Activated CD4-positive, alpha-beta T cell treated with anti-CD3 and anti-CD28 coated beads, Interleukin-2, amount 10 ng/mL, durations not matched to agents 7 days and 5 days (primary cell): Measurements from ENCODE around the gene CIDEA. TPM values are rescaled to one million over a fixed set of nuclear protein-coding genes. Genes with fewer than 3 reads are reported as not detected.

Source experiments
- CTCF ChIA-PET: fragments of 350-600 bp; sonication (Branson Sonifier 250); formaldehyde crosslinking; loops from one replicate; lab custom pipeline; 2021; ENCODE audit warnings: antibody characterized with exemption; lab: Charles Lee
- POLR2A ChIA-PET: fragments of 350-600 bp; sonication (Branson Sonifier 250); formaldehyde crosslinking; loops from one replicate; lab custom pipeline; 2021; ENCODE audit warnings: antibody characterized with exemption; lab: Charles Lee
- DNase-seq: peaks from one replicate; pipeline ENCODE4 v3.0.0-alpha.2; 2020
- H3K27ac Mint-ChIP-seq: one replicate; pipeline ENCODE4 v1.8.0; 2021; ENCODE audit warnings: mild to moderate bottlenecking, moderate library complexity, mixed read lengths
- H3K27me3 Mint-ChIP-seq: one replicate; pipeline ENCODE4 v1.8.0; 2021; ENCODE audit warnings: mixed read lengths
- H3K36me3 Mint-ChIP-seq: one replicate; pipeline ENCODE4 v1.8.0; 2021; ENCODE audit warnings: low read depth, mixed read lengths
- H3K4me1 Mint-ChIP-seq: one replicate; pipeline ENCODE4 v1.8.0; 2021; ENCODE audit warnings: mixed read lengths
- H3K4me3 Mint-ChIP-seq: one replicate; pipeline ENCODE4 v1.8.0; 2021; ENCODE audit warnings: mild to moderate bottlenecking, moderate library complexity, mixed read lengths
- H3K9me3 Mint-ChIP-seq: one replicate; pipeline ENCODE4 v1.8.0; 2021; ENCODE audit warnings: mixed read lengths
- total RNA-seq, 2 experiments: library from RNA; stranded (reverse); gene quantifications; one replicate each; pipeline ENCODE4 v1.2.3, GENCODE V29; 2021

The CIDEA gene
- total RNA-seq, 2 experiments from 2014 or later = not detected

DNA sequence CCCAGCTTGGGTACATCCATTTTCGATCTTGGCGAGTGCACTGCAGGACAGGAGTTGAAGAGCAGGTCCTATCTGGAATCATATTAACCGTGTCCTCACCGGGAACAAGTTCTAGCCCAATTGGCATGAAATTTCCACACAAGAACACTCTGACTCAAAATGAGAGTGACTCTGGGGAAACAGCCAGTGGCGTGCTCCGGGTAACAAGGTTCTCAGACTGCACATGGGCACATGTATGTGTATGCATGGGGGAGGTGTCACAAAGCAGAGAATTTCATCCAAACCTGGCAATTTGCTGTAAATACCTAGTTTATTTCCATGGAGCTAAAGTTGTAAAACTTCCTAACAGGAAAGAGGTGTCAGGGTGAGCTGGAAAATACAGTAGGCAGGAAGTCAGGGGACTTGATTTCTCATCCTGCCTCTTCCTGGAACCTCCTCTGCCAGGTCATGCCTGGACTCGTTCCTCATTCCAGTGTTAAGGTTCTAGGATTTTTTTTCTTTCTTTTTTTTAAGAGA lies 55.6 kb downstream of the CIDEA start:
- H3K27ac Mint-ChIP-seq = no peak overlapping the region
- DNase-seq = no peak
- H3K27me3 Mint-ChIP-seq = peaks cover 52% of the 10 kb centered on the region
- H3K4me1 Mint-ChIP-seq = peaks cover 14% of the 10 kb centered on the region
- peaks cover 12% of the 10 kb centered on the region for H3K9me3 Mint-ChIP-seq
- peaks cover 7% of the 10 kb centered on the region for H3K36me3 Mint-ChIP-seq
- CTCF ChIA-PET = no interaction called here
- no peak overlapping the region for H3K4me3 Mint-ChIP-seq
- POLR2A ChIA-PET = no interaction called here

GRCh38 chr18:12310762-12311161 lies 56.6 kb downstream of the CIDEA start:
- Mint-ChIP-seq H3K27ac (no peak overlapping the region), H3K9me3 (peaks cover 12% of the 10 kb centered on the region), H3K4me3 (no peak overlapping the region), H3K4me1 (peaks cover 14% of the 10 kb centered on the region), H3K27me3 (peaks cover 47% of the 10 kb centered on the region), H3K36me3 (peaks cover 7% of the 10 kb centered on the region)
- ChIA-PET POLR2A (no interaction called here), CTCF (no interaction called here)
- no peak for DNase-seq

DNA sequence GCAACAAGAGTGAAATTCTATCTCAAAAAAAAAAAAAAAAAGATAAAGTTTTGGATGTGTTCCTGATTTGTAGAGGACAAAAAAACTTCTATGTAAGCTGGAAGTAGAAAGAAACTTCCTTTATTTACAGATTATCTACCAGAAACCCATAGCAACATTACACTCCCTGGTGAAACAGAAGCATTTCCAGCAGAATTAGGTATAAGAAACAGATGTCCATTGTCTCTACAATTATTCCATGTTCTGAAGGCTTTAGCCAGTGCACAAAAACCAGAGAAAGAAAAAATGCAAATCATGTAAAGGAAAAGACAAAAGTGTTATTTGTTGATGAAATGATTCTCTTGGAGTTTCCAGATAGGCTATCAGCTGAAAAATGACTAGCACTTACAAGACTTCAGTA lies 58.8 kb downstream of the CIDEA start:
- Mint-ChIP-seq H3K27ac (no peak overlapping the region), H3K4me1 (peaks cover 5% of the 10 kb centered on the region), H3K27me3 (peaks cover 29% of the 10 kb centered on the region), H3K9me3 (peaks cover 12% of the 10 kb centered on the region), H3K36me3 (peaks cover 7% of the 10 kb centered on the region), H3K4me3 (no peak overlapping the region)
- ChIA-PET CTCF (interaction anchor here (2.7 kb wide), 1 partner anchor 14 kb away, joined by 11 read pairs; no protein-coding TSS in a partner anchor), POLR2A (no interaction called here)
- no peak for DNase-seq

DNA sequence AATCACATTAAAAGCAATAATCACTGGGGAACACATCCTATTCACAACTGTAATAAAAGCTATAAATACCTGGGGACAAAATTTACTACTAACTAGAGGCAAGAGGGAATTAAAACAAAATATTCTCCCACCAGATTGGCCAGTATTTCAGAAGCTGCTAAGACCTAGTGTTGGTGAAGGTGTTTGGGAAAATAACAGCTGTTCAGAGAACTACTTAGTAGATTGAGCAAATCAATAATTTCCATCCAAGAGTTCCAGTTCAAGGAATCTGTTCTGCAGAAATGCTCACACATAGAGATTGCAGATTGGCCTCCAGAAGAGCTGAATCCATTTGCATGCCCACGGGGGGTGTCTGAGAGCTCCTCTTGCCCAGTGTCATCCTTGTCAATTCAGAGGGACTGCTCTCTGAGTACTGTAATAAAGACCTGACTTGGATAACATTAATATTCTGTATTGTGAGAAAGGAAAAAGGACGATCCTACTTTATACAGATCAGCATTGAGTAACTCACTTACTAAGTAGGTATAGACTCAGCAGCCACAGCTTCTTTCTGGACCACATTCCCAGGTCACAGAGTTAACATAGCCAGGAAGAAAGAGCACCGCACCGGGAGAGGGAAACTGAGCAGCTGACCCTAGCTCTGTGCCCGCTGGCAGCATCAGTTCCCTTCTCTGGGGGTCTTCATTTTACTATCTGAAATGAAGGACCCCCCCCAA lies 59.5 kb downstream of the CIDEA start:
- ChIA-PET POLR2A (no interaction called here), CTCF (interaction anchor here (2.7 kb wide), 1 partner anchor 14 kb away, joined by 11 read pairs; no protein-coding TSS in a partner anchor)
- peaks cover 7% of the 10 kb centered on the region for H3K36me3 Mint-ChIP-seq
- peaks cover 5% of the 10 kb centered on the region for H3K4me1 Mint-ChIP-seq
- no peak for DNase-seq
- H3K4me3 Mint-ChIP-seq = no peak overlapping the region
- peaks cover 12% of the 10 kb centered on the region for H3K9me3 Mint-ChIP-seq
- no peak overlapping the region for H3K27ac Mint-ChIP-seq
- peaks cover 26% of the 10 kb centered on the region for H3K27me3 Mint-ChIP-seq

DNA sequence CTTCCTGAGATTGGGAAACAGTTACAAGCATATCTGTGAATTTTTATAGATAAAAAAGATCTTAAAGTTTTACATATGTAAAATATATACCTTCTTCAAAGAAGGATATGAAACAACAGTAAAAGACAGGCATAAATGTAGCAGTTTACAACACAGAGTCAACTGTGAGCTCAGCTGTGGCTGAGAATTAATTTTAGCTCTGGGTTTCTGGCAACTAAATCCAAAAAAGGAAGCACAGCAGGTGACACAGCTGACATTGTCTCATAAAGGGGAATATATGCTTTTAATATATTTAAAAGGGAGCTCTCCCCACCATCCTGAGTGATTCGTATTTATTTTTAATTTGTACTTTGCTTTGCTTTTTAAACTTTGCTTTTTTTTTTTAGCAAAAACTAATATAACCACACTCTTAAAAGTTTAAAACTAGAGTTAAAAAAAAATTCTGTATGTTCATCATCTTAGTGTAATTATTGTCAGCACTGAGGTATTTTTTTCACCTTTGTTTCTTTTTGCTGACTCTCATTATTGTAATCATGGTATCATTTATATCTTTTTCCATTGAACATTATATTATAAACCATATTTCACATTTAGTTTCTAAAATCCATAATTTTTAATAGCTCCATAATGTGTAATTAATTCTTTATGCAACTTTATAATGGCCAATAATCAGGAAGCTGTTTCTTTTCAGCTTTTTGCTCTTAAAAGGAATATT lies 60.6 kb downstream of the CIDEA start:
- no peak for DNase-seq
- POLR2A ChIA-PET = no interaction called here
- H3K27me3 Mint-ChIP-seq = peaks cover 16% of the 10 kb centered on the region
- H3K4me3 Mint-ChIP-seq = no peak overlapping the region
- CTCF ChIA-PET = interaction anchor here (0.6 to 2.7 kb wide), 3 partner anchors 10 to 34 kb away, joined by 3 to 11 read pairs (median 5); no protein-coding TSS in a partner anchor
- H3K27ac Mint-ChIP-seq = no peak overlapping the region
- H3K4me1 Mint-ChIP-seq = no peaks in the 10 kb centered on the region
- peaks cover 4% of the 10 kb centered on the region for H3K36me3 Mint-ChIP-seq
- H3K9me3 Mint-ChIP-seq = peaks cover 7% of the 10 kb centered on the region

DNA sequence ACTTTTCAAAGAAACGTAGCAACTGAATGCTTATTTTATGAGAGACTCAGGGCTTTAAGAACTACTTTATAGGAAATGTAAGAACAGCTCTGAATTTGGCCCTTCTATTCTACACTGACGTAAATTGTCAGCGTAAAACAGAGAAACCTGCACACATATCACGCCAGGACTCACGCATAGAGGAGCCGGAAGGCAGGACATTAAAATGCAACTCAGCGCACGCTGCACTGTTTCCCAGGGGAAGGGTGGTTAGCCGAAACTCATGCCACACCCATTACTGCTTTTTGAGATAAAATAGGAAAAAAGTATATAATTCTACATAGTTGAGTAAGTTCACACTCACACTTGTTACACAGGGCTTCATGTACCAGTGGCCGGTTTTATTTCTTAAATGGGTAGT lies 61.3 kb downstream of the CIDEA start:
- Mint-ChIP-seq H3K4me1 (no peaks in the 10 kb centered on the region), H3K9me3 (peaks cover 7% of the 10 kb centered on the region), H3K27ac (no peak overlapping the region), H3K36me3 (peaks cover 4% of the 10 kb centered on the region), H3K27me3 (peaks cover 14% of the 10 kb centered on the region), H3K4me3 (no peak overlapping the region)
- POLR2A ChIA-PET = no interaction called here
- no peak for DNase-seq
- CTCF ChIA-PET = interaction anchor here (0.6 to 2.7 kb wide), 3 partner anchors 10 to 34 kb away, joined by 3 to 11 read pairs (median 5); no protein-coding TSS in a partner anchor

DNA sequence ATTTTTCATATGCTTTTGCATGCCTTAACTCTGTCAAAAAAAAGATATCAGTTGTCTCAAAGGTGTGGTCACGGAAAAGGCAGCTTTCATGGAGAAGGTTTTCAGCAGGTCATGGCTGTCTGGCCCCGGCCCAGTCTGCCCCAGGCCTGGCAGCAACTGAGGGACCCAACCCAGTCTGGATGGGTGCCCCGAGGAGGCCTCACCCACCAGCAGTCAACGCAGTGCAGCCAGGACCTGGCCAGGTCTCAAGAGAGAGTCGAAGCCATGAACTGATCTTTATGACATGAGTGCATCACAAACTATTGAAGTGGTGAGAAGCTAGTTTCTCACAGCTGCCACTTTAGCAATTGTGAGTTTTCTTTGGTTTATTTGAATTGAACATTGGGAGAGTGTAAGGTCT lies 61.8 kb downstream of the CIDEA start:
- ChIA-PET CTCF (interaction anchor here (1.4 to 2.7 kb wide), 2 partner anchors 9 to 12 kb away, joined by 5 to 11 read pairs; no protein-coding TSS in a partner anchor), POLR2A (interaction anchor here (0.6 kb wide), 1 partner anchor 325 kb away, joined by 3 read pairs; no protein-coding TSS in a partner anchor)
- peaks cover 10% of the 10 kb centered on the region for H3K27me3 Mint-ChIP-seq
- no peak for DNase-seq
- H3K36me3 Mint-ChIP-seq = peaks cover 4% of the 10 kb centered on the region
- H3K4me3 Mint-ChIP-seq = no peak overlapping the region
- H3K9me3 Mint-ChIP-seq = peaks cover 4% of the 10 kb centered on the region
- no peak overlapping the region for H3K27ac Mint-ChIP-seq
- no peaks in the 10 kb centered on the region for H3K4me1 Mint-ChIP-seq

GRCh38 chr18:12317664-12318333 lies 63.6 kb downstream of the CIDEA start:
- H3K36me3 Mint-ChIP-seq = peaks cover 2% of the 10 kb centered on the region
- POLR2A ChIA-PET = no interaction called here
- DNase-seq = no peak
- H3K27ac Mint-ChIP-seq = no peak overlapping the region
- H3K27me3 Mint-ChIP-seq = peaks cover 4% of the 10 kb centered on the region
- no peak overlapping the region for H3K4me3 Mint-ChIP-seq
- CTCF ChIA-PET = interaction anchor here (0.7 to 1.1 kb wide), 3 partner anchors 9 to 145 kb away, joined by 3 to 4 read pairs (median 3); no protein-coding TSS in a partner anchor
- no peaks in the 10 kb centered on the region for H3K4me1 Mint-ChIP-seq
- H3K9me3 Mint-ChIP-seq = peaks cover 2% of the 10 kb centered on the region

- Mint-ChIP-seq H3K4me3 (no peak overlapping the region), H3K36me3 (peaks cover 2% of the 10 kb centered on the region), H3K27ac (no peak overlapping the region), H3K9me3 (no peaks in the 10 kb centered on the region), H3K27me3 (peaks cover 2% of the 10 kb centered on the region), H3K4me1 (no peaks in the 10 kb centered on the region)
- POLR2A ChIA-PET = no interaction called here
- no peak for DNase-seq
- CTCF ChIA-PET = no interaction called here
Measured at GRCh38 chr18:12318334-12318697, 64.2 kb downstream of the CIDEA start.

- no peaks in the 10 kb centered on the region for H3K9me3 Mint-ChIP-seq
- H3K36me3 Mint-ChIP-seq = peaks cover 2% of the 10 kb centered on the region
- peaks cover 2% of the 10 kb centered on the region for H3K27me3 Mint-ChIP-seq
- no peaks in the 10 kb centered on the region for H3K4me1 Mint-ChIP-seq
- CTCF ChIA-PET = interaction anchor here (1.0 kb wide), 1 partner anchor 89 kb away, joined by 3 read pairs; the partner anchor contains the start of gene PRELID3A
- no peak overlapping the region for H3K27ac Mint-ChIP-seq
- DNase-seq = no peak
- no peak overlapping the region for H3K4me3 Mint-ChIP-seq
- POLR2A ChIA-PET = no interaction called here
Measured at GRCh38 chr18:12318857-12319256, 64.7 kb downstream of the CIDEA start.

GRCh38 chr18:12321333-12321732 lies 67.2 kb downstream of the CIDEA start:
- POLR2A ChIA-PET = no interaction called here
- H3K4me3 Mint-ChIP-seq = no peak overlapping the region
- CTCF ChIA-PET = no interaction called here
- no peaks in the 10 kb centered on the region for H3K9me3 Mint-ChIP-seq
- DNase-seq = no peak
- H3K27me3 Mint-ChIP-seq = no peaks in the 10 kb centered on the region
- peaks cover 11% of the 10 kb centered on the region for H3K36me3 Mint-ChIP-seq
- no peak overlapping the region for H3K27ac Mint-ChIP-seq
- no peaks in the 10 kb centered on the region for H3K4me1 Mint-ChIP-seq

- ChIA-PET POLR2A (no interaction called here), CTCF (interaction anchor here (0.7 to 1.3 kb wide), 2 partner anchors 9 to 10 kb away, joined by 3 to 5 read pairs; no protein-coding TSS in a partner anchor)
- Mint-ChIP-seq H3K9me3 (no peaks in the 10 kb centered on the region), H3K36me3 (peaks cover 27% of the 10 kb centered on the region), H3K4me1 (peaks cover 12% of the 10 kb centered on the region), H3K4me3 (no peak overlapping the region), H3K27ac (no peak overlapping the region), H3K27me3 (no peaks in the 10 kb centered on the region)
- no peak for DNase-seq
Measured at GRCh38 chr18:12324991-12325725, 71.0 kb downstream of the CIDEA start.
